H1 (cell line): ENCODE results near the gene EXOSC7. TPM values are rescaled to one million over a fixed set of nuclear protein-coding genes. Genes with fewer than 3 reads are reported as not detected.

Source experiments
- CTCF ChIA-PET: fragments of 300-600 bp; sonication (Branson Sonifier 250); formaldehyde crosslinking; loops from one replicate; lab custom pipeline; 2021; ENCODE audit not compliant: partially characterized antibody; lab: Charles Lee
- POLR2A ChIA-PET: fragments of 300-600 bp; sonication (Branson Sonifier 250); formaldehyde crosslinking; loops from one replicate; lab custom pipeline; 2021; ENCODE audit warnings: inconsistent platforms; ENCODE audit not compliant: partially characterized antibody; lab: Charles Lee
- DNase-seq, 2 experiments: peaks; one replicate each; pipeline versions ENCODE4 v3.0.0 to v3.0.0-alpha.2; 2010 to 2022; ENCODE audit warnings: low spot score in 2 of 2, low read depth in 1 of 2, mixed read lengths in 1 of 2
- FAIRE-seq: peaks from 2 replicates; lab custom pipeline; 2011; peaks lifted over from hg19 to GRCh38; lab: Jason Lieb, UNC
- H2AFZ ChIP-seq: 2 replicates; pipeline ENCODE4 v1.8.1; 2012; ENCODE audit warnings: low read length, inconsistent platforms
- H2AK5ac ChIP-seq: 2 replicates; pipeline ENCODE4 v1.6.1; 2013; ENCODE audit warnings: low read depth, low read length
- H2BK120ac ChIP-seq: replicated peaks from 2 replicates; pipeline ENCODE3; 2013; ENCODE audit warnings: low read depth, low read length, inconsistent platforms
- H2BK12ac ChIP-seq: 2 replicates; pipeline ENCODE4 v1.6.1; 2013; ENCODE audit warnings: low read depth, low read length
- H2BK15ac ChIP-seq: 2 replicates; pipeline ENCODE4 v1.6.1; 2013; ENCODE audit warnings: low read length
- H2BK20ac ChIP-seq: 2 replicates; pipeline ENCODE4 v1.6.1; 2013; ENCODE audit warnings: low read length
- H2BK5ac ChIP-seq: 2 replicates; pipeline ENCODE4 v1.6.1; 2013; ENCODE audit warnings: low read depth, low read length
- H3K14ac ChIP-seq: 2 replicates; pipeline ENCODE4 v1.6.1; 2013; ENCODE audit warnings: inconsistent platforms; ENCODE audit not compliant: insufficient read length
- H3K18ac ChIP-seq: 2 replicates; pipeline ENCODE4 v1.6.1; 2013; ENCODE audit warnings: low read length; ENCODE audit errors: extremely low read depth
- H3K23ac ChIP-seq: 2 replicates; pipeline ENCODE4 v1.6.1; 2013; ENCODE audit warnings: inconsistent platforms; ENCODE audit not compliant: insufficient read length
- H3K23me2 ChIP-seq: 2 replicates; pipeline ENCODE4 v1.6.1; 2013; ENCODE audit warnings: low read depth, low read length
- H3K27ac ChIP-seq: 2 replicates; pipeline ENCODE4 v1.6.1; 2011; ENCODE audit warnings: low read depth, low read length, inconsistent platforms
- H3K27me3 ChIP-seq, 4 experiments: replicated peaks in 1 of 4; 1 replicate in 1 of 4; 2 replicates in 3 of 4; pipeline versions ENCODE4 v1.6.1 to v1.8.1; 2011 to 2013; ENCODE audit warnings: low read length in 3 of 4, mild to moderate bottlenecking in 3 of 4, inconsistent platforms in 2 of 4, mixed read lengths in 2 of 4, moderate library complexity in 1 of 4; ENCODE audit not compliant: control insufficient read depth in 3 of 4, insufficient read depth in 3 of 4; ENCODE audit errors: extremely low read depth in 1 of 4
- H3K36me3 ChIP-seq, 4 experiments: 2 replicates each; pipeline versions ENCODE4 v1.6.1 to v1.8.1; 2011 to 2013; ENCODE audit warnings: mild to moderate bottlenecking in 4 of 4, low read length in 3 of 4, moderate library complexity in 2 of 4, control low read depth in 1 of 4, inconsistent platforms in 1 of 4; ENCODE audit not compliant: insufficient read depth in 4 of 4, control insufficient read depth in 2 of 4
- H3K4ac ChIP-seq: replicated peaks from 2 replicates; pipeline ENCODE3; 2013; ENCODE audit warnings: low read length, low read depth, mixed read lengths, inconsistent platforms; ENCODE audit not compliant: insufficient read length
- H3K4me1 ChIP-seq, 4 experiments: replicated peaks in 1 of 4; 1 replicate in 1 of 4; 2 replicates in 3 of 4; pipeline versions ENCODE4 v1.6.1 to v1.8.1; 2011 to 2013; ENCODE audit warnings: low read length in 3 of 4, inconsistent platforms in 2 of 4, mixed read lengths in 1 of 4; ENCODE audit not compliant: insufficient read depth in 4 of 4, control insufficient read depth in 3 of 4
- H3K4me2 ChIP-seq, 2 experiments: 2 replicates each; pipeline versions ENCODE4 v1.6.1 to v1.8.1; 2011 to 2013; ENCODE audit warnings: low read depth in 2 of 2, low read length in 2 of 2, control low read depth in 1 of 2, inconsistent platforms in 1 of 2, mild to moderate bottlenecking in 1 of 2; ENCODE audit not compliant: insufficient read depth in 1 of 2
- H3K4me3 ChIP-seq, 4 experiments: fragments of 200-600, 300-600 bp in 1 of 4; sonication (generic), shearing (Covaris generic), sonication (Bioruptor Twin) in 1 of 4; 2 replicates each; pipeline versions ENCODE4 v1.5.1 to v1.8.1; 2011 to 2016; ENCODE audit warnings: low read length in 4 of 4, low read depth in 3 of 4, control low read depth in 2 of 4, inconsistent platforms in 2 of 4, mild to moderate bottlenecking in 2 of 4, mixed read lengths in 1 of 4, moderate library complexity in 1 of 4; ENCODE audit not compliant: insufficient read depth in 2 of 4; ENCODE audit errors: extremely low read depth in 1 of 4
- H3K56ac ChIP-seq: replicated peaks from 2 replicates; pipeline ENCODE3; 2013; ENCODE audit warnings: low read depth, mild to moderate bottlenecking, mixed read lengths, low read length, inconsistent platforms; ENCODE audit not compliant: insufficient read length
- H3K79me1 ChIP-seq: 2 replicates; pipeline ENCODE4 v1.6.1; 2013; ENCODE audit warnings: low read depth, low read length, control low read depth
- H3K79me2 ChIP-seq, 2 experiments: 2 replicates each; pipeline versions ENCODE4 v1.6.1 to v1.8.1; 2012 to 2013; ENCODE audit warnings: low read length in 2 of 2, mild to moderate bottlenecking in 2 of 2, inconsistent platforms in 1 of 2; ENCODE audit not compliant: insufficient read depth in 2 of 2, control insufficient read depth in 1 of 2
- H3K9ac ChIP-seq, 4 experiments: replicated peaks in 1 of 4; 1 replicate in 1 of 4; 2 replicates in 3 of 4; pipeline versions ENCODE4 v1.6.1 to v1.8.1; 2011 to 2013; ENCODE audit warnings: low read depth in 3 of 4, low read length in 3 of 4, control low read depth in 2 of 4, mild to moderate bottlenecking in 2 of 4, moderate library complexity in 2 of 4, inconsistent platforms in 1 of 4; ENCODE audit errors: extremely low read depth in 1 of 4
- H3K9me3 ChIP-seq, 2 experiments: 2 replicates each; pipeline versions ENCODE4 v1.6.1 to v1.8.1; 2012 to 2013; ENCODE audit warnings: mild to moderate bottlenecking in 2 of 2, moderate library complexity in 2 of 2, control low read depth in 1 of 2, inconsistent platforms in 1 of 2, low read depth in 1 of 2, low read length in 1 of 2, mixed read lengths in 1 of 2; ENCODE audit not compliant: insufficient read depth in 2 of 2
- H4K20me1 ChIP-seq, 2 experiments: replicated peaks in 1 of 2; 2 replicates each; pipeline versions ENCODE3 to v1.8.1; 2011 to 2013; ENCODE audit warnings: inconsistent platforms in 2 of 2, low read length in 2 of 2, mild to moderate bottlenecking in 1 of 2; ENCODE audit not compliant: insufficient read depth in 2 of 2, control insufficient read depth in 1 of 2
- H4K5ac ChIP-seq: 2 replicates; pipeline ENCODE4 v1.6.1; 2013; ENCODE audit warnings: low read length, low read depth, mixed read lengths, inconsistent platforms; ENCODE audit not compliant: insufficient read length
- H4K8ac ChIP-seq: 2 replicates; pipeline ENCODE4 v1.8.0; 2013; ENCODE audit warnings: mild to moderate bottlenecking, moderate library complexity, low read length, inconsistent platforms; ENCODE audit not compliant: insufficient read depth; ENCODE audit errors: extremely low read depth
- H4K91ac ChIP-seq: replicated peaks from 2 replicates; pipeline ENCODE3; 2013; ENCODE audit warnings: low read length, mixed read lengths, inconsistent platforms; ENCODE audit not compliant: insufficient read length
- CEBPB ChIP-seq: IDR thresholded peaks from 2 replicates; pipeline ENCODE4 v1.6.1; 2012; ENCODE audit warnings: low read depth, low read length
- EGR1 ChIP-seq: IDR thresholded peaks from 2 replicates; pipeline ENCODE4 v1.6.1; 2011; ENCODE audit warnings: low read depth, low read length, borderline replicate concordance
- HDAC6 ChIP-seq: IDR thresholded peaks from one replicate; pipeline ENCODE4 v1.7.1; 2012; ENCODE audit warnings: low read depth, mild to moderate bottlenecking, inconsistent platforms, low read length, moderate library complexity
- MAX ChIP-seq: IDR thresholded peaks from 2 replicates; pipeline ENCODE4 v1.6.1; 2012; ENCODE audit warnings: inconsistent platforms
- NRF1 ChIP-seq: IDR thresholded peaks from 2 replicates; pipeline ENCODE4 v1.6.1; 2011; ENCODE audit warnings: mild to moderate bottlenecking, low read depth, low read length, improper control_type of control experiment
- PHF8 ChIP-seq: fragments of 200-600 bp; sonication (generic); conservative IDR thresholded peaks from 2 replicates; pipeline ENCODE4 v1.7.1; 2012; ENCODE audit warnings: low read depth, mild to moderate bottlenecking, inconsistent platforms, low read length, moderate library complexity
- POLR2AphosphoS5 ChIP-seq: IDR thresholded peaks from 2 replicates; pipeline ENCODE4 v1.6.1; 2011; ENCODE audit warnings: low read depth, low read length
- RBBP5 ChIP-seq: IDR thresholded peaks from 2 replicates; pipeline ENCODE4 v1.7.1; 2012; ENCODE audit warnings: low read depth, mild to moderate bottlenecking, inconsistent platforms, low read length, moderate library complexity, borderline replicate concordance
- RFX5 ChIP-seq: IDR thresholded peaks from 2 replicates; pipeline ENCODE4 v1.6.1; 2011; ENCODE audit warnings: low read depth, low read length, improper control_type of control experiment, borderline replicate concordance
- SIRT6 ChIP-seq: IDR thresholded peaks from one replicate; pipeline ENCODE4 v1.7.1; 2012; ENCODE audit warnings: low read length, inconsistent platforms
- SRF ChIP-seq: IDR thresholded peaks from 2 replicates; pipeline ENCODE4 v1.6.1; 2011; ENCODE audit warnings: mild to moderate bottlenecking, low read depth, low read length, moderate library complexity
- SUZ12 ChIP-seq: fragments of 200-600 bp; sonication (generic); IDR thresholded peaks from 2 replicates; pipeline ENCODE4 v1.6.1; 2012; ENCODE audit warnings: mild to moderate bottlenecking, inconsistent platforms, low read length, moderate library complexity, mixed read lengths
- TEAD4 ChIP-seq: IDR thresholded peaks from 2 replicates; pipeline ENCODE4 v1.6.1; 2012; ENCODE audit warnings: low read depth, low read length, inconsistent platforms, mixed read lengths
- WGBS, 2 experiments: shearing (Covaris generic) in 1 of 2; methylation state at CpG; one replicate each; pipeline versions ENCODE4 v1.1.6 to v1.1.7; 2013 to 2015; ENCODE audit warnings: low lambda C conversion rate in 2 of 2, mixed read lengths in 2 of 2, inconsistent platforms in 1 of 2, low coverage in 1 of 2, missing lambda C conversion rate in 1 of 2; ENCODE audit not compliant: insufficient replicate concordance in 2 of 2, insufficient coverage in 1 of 2, insufficient read length in 1 of 2; ENCODE audit errors: extremely low coverage in 1 of 2, missing lambda C conversion rate in 1 of 2; 5-methylcytosine and 5-hydroxymethylcytosine counted together
- polyA plus RNA-seq, 7 experiments: library from polyadenylated mRNA; depleted of rRNA in 3 of 7; stranded (reverse) in 5 of 7; unstranded in 2 of 7; fragments of >200 nt in 5 of 7; fragments of 200-250 nt in 2 of 7; gene quantifications; 1 replicate in 5 of 7; 2 replicates in 1 of 7; 4 replicates in 1 of 7; pipeline versions ENCODE4 v1.2.1 to v1.2.3, GENCODE V29; 2011 to 2013; ENCODE audit warnings: missing spikeins in 2 of 7, mixed read lengths in 2 of 7
- total RNA-seq: library from RNA; stranded (reverse); fragmentation: NEBNext Ultra II Directional; extraction: Animal tissue kit (Norgen Biotek cat#: 25700); gene quantifications from 2 replicates; pipeline ENCODE4 v1.2.1, GENCODE V29; 2021

Gene EXOSC7
- total and polyA plus RNA-seq, 2 of the 8 experiments (the other 6 are each of a cell fraction or from before 2014, with no cell fraction given), result 92.7 to 94.5 TPM

- Histone ChIP-seq H3K27ac (no peak overlapping the region), H4K91ac (no peak overlapping the region), H3K4me3 (no peak overlapping the region), H3K23ac (no peak overlapping the region), H3K4me2 (no peak overlapping the region), H3K36me3 (peaks cover 5 to 39% (median 23%) of the 10 kb centered on the region in 4 experiments; a peak in 6 of 8 replicates), H3K79me1 (peaks cover 2% of the 10 kb centered on the region; the same call in 1 of the 2 replicates), H3K79me2 (peaks cover 3 to 70% of the 10 kb centered on the region in 2 experiments; a peak in 3 of 4 replicates), H3K27me3 (no peaks in the 10 kb centered on the region), H2BK5ac (no peak overlapping the region), H3K23me2 (no peaks in the 10 kb centered on the region; the same call in 1 of the 2 replicates), H2BK20ac (no peak overlapping the region), H3K9me3 (peaks cover 2 to 11% of the 10 kb centered on the region in 2 experiments; a peak in 1 of 4 replicates), H3K9ac (no peak overlapping the region), H2BK15ac (no peak overlapping the region), H3K18ac (no peak overlapping the region), H4K5ac (no peak overlapping the region), H2BK12ac (no peak overlapping the region), H3K14ac (no peak overlapping the region), H3K56ac (no peak overlapping the region), H4K8ac (no peak overlapping the region), H3K4me1 (peaks cover 4 to 11% (median 7%) of the 10 kb centered on the region in 4 experiments), H2BK120ac (no peak overlapping the region), H3K4ac (no peak overlapping the region), H4K20me1 (peaks cover 2 to 13% of the 10 kb centered on the region in 2 experiments), H2AFZ (no peak overlapping the region), H2AK5ac (no peak overlapping the region)
- DNase-seq (no peak), FAIRE-seq (no peak)
- POLR2A ChIA-PET, result interaction anchor here (6.6 kb wide), 2 partner anchors 13 to 14 kb away, joined by 29 to 48 read pairs; partner anchors contain the start of genes EXOSC7 and ZDHHC3
- CTCF ChIA-PET, result interaction anchor here (1.0 to 5.0 kb wide), 6 partner anchors 8 to 51 kb away, joined by 3 to 37 read pairs (median 4); partner anchors contain the start of genes EXOSC7 and ZDHHC3
- WGBS, 2 experiments, result 95% methylated on average over 1 of the region's 1 CpG; no CpG with 5 or more reads in 1 of the 2 experiments
- TF ChIP-seq CEBPB (no peak), HDAC6 (no peak), NRF1 (no peak), TEAD4 (no peak), RBBP5 (no peak), PHF8 (no peak), MAX (no peak), EGR1 (no peak), SUZ12 (no peak), SRF (no peak), POLR2AphosphoS5 (no peak), SIRT6 (no peak), RFX5 (no peak)
Observed at GRCh38 chr3:44989636-44990373, 13.8 kb downstream of the EXOSC7 start.
